GM12864 (cell line): ENCODE measurements around the gene ZNF79.

Experiments used
- DNase-seq: peaks from one replicate; pipeline ENCODE4 v3.0.0-alpha.2; 2011; ENCODE audit warnings: low read depth
- H3K4me3 ChIP-seq: 2 replicates; pipeline ENCODE4 v1.5.1; 2011; ENCODE audit warnings: mild to moderate bottlenecking, low read depth, low read length, control low read depth
- TF ChIP-seq, protein P1 (sequence below): IDR thresholded peaks from 2 replicates; pipeline ENCODE4 v1.5.1; 2011; ENCODE audit warnings: low read depth, mild to moderate bottlenecking, moderate library complexity, low read length, control low read depth, inconsistent platforms; ENCODE audit errors: missing control alignments

The ZNF79 gene

DNA sequence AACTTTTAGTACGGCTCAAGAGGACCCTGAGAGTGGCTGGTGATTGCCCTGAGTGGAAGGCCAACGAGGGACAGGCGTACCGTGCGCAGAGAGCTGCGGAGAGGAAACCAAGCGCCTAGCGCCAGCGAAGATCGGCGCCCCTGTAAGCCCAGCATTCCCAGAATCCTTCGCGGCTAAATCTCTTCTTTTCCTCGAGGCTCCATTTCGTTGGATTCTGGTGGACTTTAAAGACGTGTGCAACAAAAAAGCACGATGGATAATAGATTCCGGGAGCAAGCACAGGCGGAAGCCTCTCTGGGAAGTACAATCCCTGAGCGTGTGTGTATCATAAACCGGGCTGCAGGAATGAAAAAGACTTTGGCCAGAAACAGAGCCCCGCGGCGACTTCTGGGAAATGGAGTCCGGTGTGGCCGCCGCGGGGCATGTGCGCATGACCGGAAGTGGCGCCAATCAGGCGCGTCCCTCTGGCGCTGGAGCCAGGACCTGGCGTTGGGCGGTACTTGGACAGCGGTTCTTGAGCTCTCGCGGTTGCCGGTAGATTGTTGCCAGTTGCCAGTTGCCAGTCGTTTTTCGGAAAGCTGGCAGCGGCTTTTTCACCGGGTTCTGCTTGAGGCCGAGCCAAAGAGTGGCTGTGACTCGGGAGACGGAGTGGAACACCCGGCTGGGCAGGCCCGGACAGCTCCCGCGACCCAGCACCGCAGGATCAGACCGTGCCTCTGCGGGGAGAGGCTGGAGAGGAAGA, at the start of gene ZNF79:
TSS of gene ZNF79 (plus strand) at position 449 of the 742 bp plus-strand sequence. CDS start 406 bp downstream, outside the sequence.
- peak; percentile 74 for DNase-seq
- TF ChIP-seq, protein P1, sequence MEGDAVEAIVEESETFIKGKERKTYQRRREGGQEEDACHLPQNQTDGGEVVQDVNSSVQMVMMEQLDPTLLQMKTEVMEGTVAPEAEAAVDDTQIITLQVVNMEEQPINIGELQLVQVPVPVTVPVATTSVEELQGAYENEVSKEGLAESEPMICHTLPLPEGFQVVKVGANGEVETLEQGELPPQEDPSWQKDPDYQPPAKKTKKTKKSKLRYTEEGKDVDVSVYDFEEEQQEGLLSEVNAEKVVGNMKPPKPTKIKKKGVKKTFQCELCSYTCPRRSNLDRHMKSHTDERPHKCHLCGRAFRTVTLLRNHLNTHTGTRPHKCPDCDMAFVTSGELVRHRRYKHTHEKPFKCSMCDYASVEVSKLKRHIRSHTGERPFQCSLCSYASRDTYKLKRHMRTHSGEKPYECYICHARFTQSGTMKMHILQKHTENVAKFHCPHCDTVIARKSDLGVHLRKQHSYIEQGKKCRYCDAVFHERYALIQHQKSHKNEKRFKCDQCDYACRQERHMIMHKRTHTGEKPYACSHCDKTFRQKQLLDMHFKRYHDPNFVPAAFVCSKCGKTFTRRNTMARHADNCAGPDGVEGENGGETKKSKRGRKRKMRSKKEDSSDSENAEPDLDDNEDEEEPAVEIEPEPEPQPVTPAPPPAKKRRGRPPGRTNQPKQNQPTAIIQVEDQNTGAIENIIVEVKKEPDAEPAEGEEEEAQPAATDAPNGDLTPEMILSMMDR = no peak
- peak within 1 kb of the TSS; percentile 95 for H3K4me3 ChIP-seq

DNA sequence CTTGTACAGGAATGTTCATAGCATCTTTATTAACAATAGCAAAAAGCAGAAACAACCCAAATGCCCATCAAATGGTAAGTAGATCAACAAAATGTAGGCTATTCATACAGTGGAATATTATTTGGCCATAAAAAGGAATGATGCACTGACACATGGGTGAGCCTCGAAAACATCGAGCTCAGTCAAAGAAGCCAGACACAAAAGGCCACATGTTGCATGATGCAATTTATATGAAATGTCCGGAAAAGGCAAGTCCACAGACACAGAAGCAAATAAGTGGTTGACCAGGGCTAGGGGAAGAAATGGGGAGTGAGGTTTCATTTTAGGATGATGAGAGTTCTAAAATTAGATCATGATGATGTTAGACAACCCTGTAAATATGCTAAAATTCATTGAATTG, 43.7 kb upstream of the ZNF79 start:
- TF ChIP-seq, protein P1 = no peak
- DNase-seq = no peak
- H3K4me3 ChIP-seq = no peak overlapping the region

GRCh38 chr9:127382541-127382940, 41.6 kb upstream of the ZNF79 start:
- no peak overlapping the region for H3K4me3 ChIP-seq
- TF ChIP-seq, protein P1 = no peak
- no peak for DNase-seq

DNA sequence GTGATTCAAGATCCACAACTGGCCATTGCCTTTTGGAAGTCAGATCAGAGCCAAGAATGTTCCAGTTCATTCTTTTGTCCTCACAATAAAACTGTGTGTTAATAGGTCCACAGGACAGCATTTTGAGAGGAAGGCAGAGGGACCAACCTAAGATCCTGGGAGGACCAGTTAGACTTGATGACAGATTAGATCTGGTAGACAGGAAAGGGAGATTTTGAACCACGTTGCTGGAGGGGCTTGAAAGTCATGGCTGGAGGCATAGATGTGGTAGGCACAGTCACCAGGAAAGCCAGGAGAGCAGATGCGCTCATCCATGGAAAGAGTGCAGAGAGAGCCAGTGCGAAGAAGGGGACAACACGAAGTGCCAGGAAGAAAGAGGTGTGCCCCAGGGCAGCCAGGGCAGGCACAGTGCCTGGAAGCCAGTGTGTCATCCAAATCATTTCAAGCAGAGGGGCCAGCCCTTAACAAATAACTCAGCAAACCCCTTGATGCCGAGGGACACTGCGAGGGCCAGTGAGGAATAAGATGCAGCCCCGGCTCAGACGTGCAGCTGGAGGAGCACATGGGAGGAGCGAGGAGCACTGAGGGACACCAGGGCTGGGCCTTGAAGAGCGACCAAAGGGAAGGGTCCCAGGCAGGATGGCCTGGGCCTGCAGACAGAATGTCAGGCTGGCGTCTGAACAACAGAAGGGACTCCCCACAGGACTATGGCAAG, 40.0 kb upstream of the ZNF79 start:
- TF ChIP-seq, protein P1 = no peak

GRCh38 chr9:127384901-127385300, 39.3 kb upstream of the ZNF79 start:
- no peak for DNase-seq
- TF ChIP-seq, protein P1 = no peak
- no peak overlapping the region for H3K4me3 ChIP-seq

More for the DNA sequence above, 40.0 kb upstream of the ZNF79 start:
- no peak overlapping the region for H3K4me3 ChIP-seq
- no peak for DNase-seq

GRCh38 chr9:127386249-127386648, 37.9 kb upstream of the ZNF79 start:
- DNase-seq = no peak
- no peak overlapping the region for H3K4me3 ChIP-seq
- TF ChIP-seq, protein P1 = no peak
